Calu3 (cell line): ENCODE results near the gene GANC. TPM values are rescaled to one million over a fixed set of nuclear protein-coding genes. Genes with fewer than 3 reads are reported as not detected.

Experiments
- BruUV-seq: library from RNA; stranded (reverse); fragments of 400-500 nt; replicated peaks from 2 replicates; lab custom pipeline; 2021; lab: Mats Ljungman, UMichigan
- CTCF ChIA-PET: fragments of 300-600 bp; sonication (Branson Sonifier 250); formaldehyde crosslinking; loops from one replicate; lab custom pipeline; 2022; ENCODE audit warnings: antibody characterized with exemption; lab: Charles Lee
- DNase-seq: peaks from one replicate; pipeline ENCODE4 v3.0.0; 2022
- H3K27ac Mint-ChIP-seq: one replicate; pipeline ENCODE4 v1.8.0; 2022; ENCODE audit warnings: mixed read lengths; ENCODE audit not compliant: unreplicated experiment
- H3K27me3 Mint-ChIP-seq: one replicate; pipeline ENCODE4 v1.8.0; 2022; ENCODE audit warnings: mixed read lengths; ENCODE audit not compliant: unreplicated experiment
- H3K36me3 Mint-ChIP-seq: one replicate; pipeline ENCODE4 v1.8.0; 2022; ENCODE audit warnings: mild to moderate bottlenecking, moderate library complexity, mixed read lengths; ENCODE audit not compliant: insufficient read depth, unreplicated experiment
- H3K4me1 Mint-ChIP-seq: one replicate; pipeline ENCODE4 v1.8.0; 2022; ENCODE audit warnings: mild to moderate bottlenecking, low read depth, mixed read lengths; ENCODE audit not compliant: unreplicated experiment
- H3K4me3 Mint-ChIP-seq: one replicate; pipeline ENCODE4 v1.8.0; 2022; ENCODE audit warnings: mild to moderate bottlenecking, low read depth, moderate library complexity, mixed read lengths; ENCODE audit not compliant: unreplicated experiment
- H3K9me3 Mint-ChIP-seq: one replicate; pipeline ENCODE4 v1.8.0; 2022; ENCODE audit warnings: low read depth, mixed read lengths; ENCODE audit not compliant: unreplicated experiment
- CTCF ChIP-seq: fragments of 200-600 bp; IDR thresholded peaks from one replicate; pipeline ENCODE4 v1.8.0; 2022; ENCODE audit warnings: antibody characterized with exemption; ENCODE audit not compliant: unreplicated experiment
- intact Hi-C: fragments of 100-400 bp; cut with micrococcal nuclease; formaldehyde crosslinking; loops from one replicate; pipeline ENCODE4 v1.10.0; 2022; ENCODE audit not compliant: unreplicated experiment
- total RNA-seq: library from RNA; stranded (reverse); gene quantifications from 2 replicates; pipeline ENCODE4 v1.2.3, GENCODE V29; 2022

Gene GANC
- total RNA-seq, 1 experiment from 2014 or later: 10.8 TPM

GRCh38 chr15:42231088-42231487, 41.9 kb upstream of the GANC start:
- CTCF ChIA-PET: no interaction called here

GRCh38 chr15:42232606-42233005, 40.4 kb upstream of the GANC start:
- Mint-ChIP-seq H3K36me3 (peaks cover 5% of the 10 kb centered on the region), H3K27me3 (no peaks in the 10 kb centered on the region), H3K9me3 (no peaks in the 10 kb centered on the region), H3K4me1 (no peaks in the 10 kb centered on the region), H3K4me3 (no peak overlapping the region), H3K27ac (no peak overlapping the region)
- no peak for TF ChIP-seq CTCF
- DNase-seq: no peak
- CTCF ChIA-PET: no interaction called here
- intact Hi-C loops: no loop called here
- BruUV-seq: no TSS peak

More at GRCh38 chr15:42231088-42231487, 41.9 kb upstream of the GANC start:
- DNase-seq: no peak
- no peak for TF ChIP-seq CTCF
- no peaks in the 10 kb centered on the region for H3K4me1 Mint-ChIP-seq
- no peaks in the 10 kb centered on the region for H3K36me3 Mint-ChIP-seq
- BruUV-seq: no TSS peak
- intact Hi-C loops: no loop called here
- no peak overlapping the region for H3K27ac Mint-ChIP-seq
- H3K4me3 Mint-ChIP-seq: no peak overlapping the region
- H3K9me3 Mint-ChIP-seq: no peaks in the 10 kb centered on the region
- H3K27me3 Mint-ChIP-seq: no peaks in the 10 kb centered on the region

GRCh38 chr15:42233107-42233506, 39.9 kb upstream of the GANC start:
- Mint-ChIP-seq H3K27me3 (no peaks in the 10 kb centered on the region), H3K4me1 (no peaks in the 10 kb centered on the region), H3K9me3 (no peaks in the 10 kb centered on the region), H3K36me3 (peaks cover 5% of the 10 kb centered on the region), H3K27ac (no peak overlapping the region), H3K4me3 (no peak overlapping the region)
- CTCF ChIA-PET: no interaction called here
- no TSS peak for BruUV-seq
- no peak for DNase-seq
- intact Hi-C loops: no loop called here
- no peak for TF ChIP-seq CTCF

GRCh38 chr15:42239528-42240182, 33.3 kb upstream of the GANC start:
- CTCF ChIA-PET: no interaction called here
- no TSS peak for BruUV-seq
- intact Hi-C loops: no loop called here
- no peaks in the 10 kb centered on the region for H3K9me3 Mint-ChIP-seq
- no peak overlapping the region for H3K27ac Mint-ChIP-seq
- no peak for TF ChIP-seq CTCF
- no peaks in the 10 kb centered on the region for H3K4me1 Mint-ChIP-seq
- no peak for DNase-seq
- no peaks in the 10 kb centered on the region for H3K27me3 Mint-ChIP-seq
- peaks cover 5% of the 10 kb centered on the region for H3K36me3 Mint-ChIP-seq
- no peak overlapping the region for H3K4me3 Mint-ChIP-seq
